ENCODE results near the gene SNX11. TPM values are rescaled to one million over a fixed set of nuclear protein-coding genes. Genes with fewer than 3 reads are reported as not detected.

Gene SNX11
- polyA plus RNA-seq, 3 donors, result 17.1 to 19.2 (median 18.0) TPM

GRCh38 chr17:48128400-48128799 lies 20.8 kb downstream of the SNX11 start:
- DNase-seq (ENCODE audit: low read depth in 3 of 3, low spot score in 2 of 3), result no peak

DNA sequence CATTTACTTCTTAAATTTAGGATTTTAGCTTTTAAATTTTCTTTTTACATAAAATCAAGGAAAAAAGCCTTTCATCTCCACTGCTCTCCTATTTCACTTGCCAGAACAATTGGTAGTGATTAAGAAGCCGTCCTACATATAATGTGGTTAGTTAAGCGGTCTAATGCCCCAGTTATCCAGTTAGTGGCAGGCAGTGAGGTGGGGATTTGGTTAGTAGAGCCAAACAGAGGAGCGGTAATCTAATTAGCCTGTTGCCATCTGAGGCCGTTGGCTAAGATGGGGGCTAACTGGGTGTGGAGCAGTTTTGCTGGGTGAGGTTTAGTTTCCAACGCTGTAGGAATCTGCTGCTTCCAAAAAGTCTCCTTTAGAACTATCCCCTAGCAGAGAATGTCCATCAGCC lies 22.4 kb downstream of the SNX11 start:
- no peak for DNase-seq (ENCODE audit: low read depth in 3 of 3, low spot score in 2 of 3)

DNA sequence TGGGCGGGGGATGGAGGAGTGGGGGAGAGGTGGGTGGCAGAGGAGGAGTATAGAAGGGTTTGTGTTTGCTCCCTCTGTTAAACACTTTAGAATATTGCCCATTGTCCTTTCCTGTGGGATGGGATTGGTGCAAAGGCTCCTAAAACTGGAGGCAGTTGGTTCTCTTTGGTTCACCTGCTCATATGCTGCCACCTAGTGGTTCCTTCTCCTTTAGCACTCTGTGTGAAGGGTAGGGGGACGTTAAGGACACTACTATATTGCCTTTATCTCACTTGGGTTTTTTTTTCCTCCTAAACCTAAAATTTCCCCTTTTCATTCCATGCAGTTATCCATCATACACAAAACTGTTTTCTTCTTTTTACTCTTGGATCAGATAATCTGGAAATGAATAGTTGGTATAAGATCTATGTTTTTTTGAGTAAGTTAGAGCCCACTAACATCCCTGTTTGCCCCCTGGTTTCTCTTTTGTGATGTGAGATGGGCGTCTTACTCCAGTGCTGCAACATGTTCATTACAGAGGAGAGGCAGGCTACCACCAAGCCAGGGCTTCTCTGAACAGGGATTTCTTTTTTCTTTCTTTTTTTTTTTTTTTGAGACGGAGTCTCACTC lies 23.8 kb downstream of the SNX11 start:
- DNase-seq (ENCODE audit: low read depth in 3 of 3, low spot score in 2 of 3), result peak in 2 of 3 donors; percentile 65 to 69

DNA sequence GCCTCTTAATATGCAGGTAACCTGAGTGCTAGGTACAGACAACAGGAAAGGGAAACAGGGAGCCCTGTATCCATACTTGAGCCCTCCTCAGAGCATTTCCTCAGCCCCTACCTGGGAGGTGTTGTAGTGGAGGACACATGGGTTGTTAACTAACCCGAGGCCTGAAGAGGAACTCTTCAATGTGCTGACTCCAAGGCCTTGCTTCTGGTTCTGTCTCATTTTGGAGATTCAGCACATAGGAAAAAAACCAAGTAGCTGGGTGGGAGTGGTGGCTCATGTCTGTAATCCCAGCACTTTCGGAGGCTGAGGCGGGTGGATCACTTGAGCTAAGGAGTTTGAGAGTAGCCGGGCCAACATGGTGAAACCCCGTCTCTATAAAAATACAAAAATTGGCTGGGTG lies 24.8 kb downstream of the SNX11 start:
- DNase-seq (ENCODE audit: low read depth in 3 of 3, low spot score in 2 of 3), result no peak

DNA sequence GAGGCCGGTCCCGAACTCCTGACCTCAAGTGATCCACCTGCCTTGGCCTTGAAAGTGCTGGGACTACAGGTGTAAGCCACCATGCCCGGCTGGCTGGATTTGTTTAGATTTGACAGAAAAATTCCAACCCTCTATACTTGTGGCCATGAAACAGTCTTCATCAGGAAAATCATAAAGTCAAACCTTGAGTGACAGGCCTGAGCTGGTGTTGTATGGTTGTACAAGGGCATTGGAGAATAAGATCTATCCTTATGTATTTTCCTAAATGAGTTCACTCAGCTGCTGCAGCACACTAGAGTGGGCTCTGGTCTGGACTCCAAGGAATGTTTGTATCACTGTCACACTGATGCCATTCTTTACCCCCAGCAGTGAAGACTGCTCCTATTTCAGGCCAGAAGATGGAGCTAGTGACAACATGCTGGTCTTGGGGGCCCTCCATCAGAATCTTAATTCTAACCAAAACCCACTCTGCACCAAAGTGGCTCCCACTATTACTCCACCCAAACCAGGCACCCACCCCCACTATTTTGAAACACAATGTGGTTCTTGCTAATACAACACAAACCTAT lies 27.4 kb downstream of the SNX11 start:
- DNase-seq (ENCODE audit: low read depth in 3 of 3, low spot score in 2 of 3), result no peak

DNA sequence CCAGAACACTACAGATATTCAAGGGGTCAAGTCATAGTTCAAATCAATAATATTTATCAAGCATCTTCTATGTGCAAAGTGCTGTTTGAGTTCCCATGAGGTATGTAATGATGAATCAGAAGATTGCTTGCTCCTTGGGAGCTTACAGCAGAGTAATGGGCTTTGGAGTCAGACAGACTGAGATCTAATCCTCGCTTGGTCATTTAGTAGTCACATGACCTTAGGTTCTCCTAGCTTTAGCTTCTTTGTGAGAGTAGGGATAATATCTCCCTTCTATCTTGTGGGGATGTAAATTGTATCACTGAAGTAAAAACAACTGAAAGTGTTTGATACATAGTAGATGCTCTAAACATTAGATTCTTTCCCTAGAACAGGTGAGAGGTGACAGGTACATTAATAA lies 30.1 kb downstream of the SNX11 start:
- no peak for DNase-seq (ENCODE audit: low read depth in 3 of 3, low spot score in 2 of 3)

DNA sequence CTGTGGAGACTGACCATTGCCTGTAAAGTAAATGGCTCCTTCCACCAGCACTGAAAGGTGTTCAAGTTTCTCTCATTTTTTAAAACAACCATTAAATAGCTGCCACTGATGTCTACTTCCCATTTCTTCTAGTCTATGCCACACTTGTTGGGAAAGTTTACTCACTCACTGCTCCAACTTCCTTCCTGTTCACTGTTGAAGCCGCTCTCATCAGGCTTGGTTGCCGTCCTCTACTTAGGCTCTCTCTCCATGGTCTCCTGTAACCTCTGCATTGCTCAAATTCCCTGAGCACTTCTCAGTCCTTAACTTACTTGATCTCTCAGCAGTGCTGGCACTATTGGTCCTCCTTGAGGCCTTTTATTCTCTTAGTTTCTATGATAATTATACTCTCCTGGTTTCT lies 32.4 kb downstream of the SNX11 start:
- DNase-seq (ENCODE audit: low read depth in 3 of 3, low spot score in 2 of 3), result no peak

DNA sequence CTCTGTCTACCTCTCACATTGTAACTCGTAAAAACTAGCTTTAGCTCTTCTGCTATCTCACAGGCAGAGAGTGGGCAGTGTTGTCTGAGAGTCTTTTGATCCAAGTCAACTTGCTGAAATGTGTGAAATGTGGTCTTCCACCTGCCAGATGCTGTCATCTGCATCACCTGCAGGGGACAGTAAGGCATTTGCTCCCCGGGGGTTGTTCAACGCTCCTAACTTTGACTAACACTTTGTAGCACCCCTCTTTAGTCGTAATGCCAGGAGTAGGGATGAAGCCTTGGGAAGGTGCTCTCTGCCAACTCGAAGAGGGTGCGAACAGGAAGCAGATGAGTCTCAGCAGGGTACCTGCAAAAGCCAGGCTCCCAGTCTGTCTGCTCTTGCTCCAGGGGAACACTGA lies 36.1 kb downstream of the SNX11 start:
- no peak for DNase-seq (ENCODE audit: low read depth in 3 of 3, low spot score in 2 of 3)

- no peak for DNase-seq (ENCODE audit: low read depth in 3 of 3, low spot score in 2 of 3)
Measured at GRCh38 chr17:48144231-48144630, 36.7 kb downstream of the SNX11 start.

DNA sequence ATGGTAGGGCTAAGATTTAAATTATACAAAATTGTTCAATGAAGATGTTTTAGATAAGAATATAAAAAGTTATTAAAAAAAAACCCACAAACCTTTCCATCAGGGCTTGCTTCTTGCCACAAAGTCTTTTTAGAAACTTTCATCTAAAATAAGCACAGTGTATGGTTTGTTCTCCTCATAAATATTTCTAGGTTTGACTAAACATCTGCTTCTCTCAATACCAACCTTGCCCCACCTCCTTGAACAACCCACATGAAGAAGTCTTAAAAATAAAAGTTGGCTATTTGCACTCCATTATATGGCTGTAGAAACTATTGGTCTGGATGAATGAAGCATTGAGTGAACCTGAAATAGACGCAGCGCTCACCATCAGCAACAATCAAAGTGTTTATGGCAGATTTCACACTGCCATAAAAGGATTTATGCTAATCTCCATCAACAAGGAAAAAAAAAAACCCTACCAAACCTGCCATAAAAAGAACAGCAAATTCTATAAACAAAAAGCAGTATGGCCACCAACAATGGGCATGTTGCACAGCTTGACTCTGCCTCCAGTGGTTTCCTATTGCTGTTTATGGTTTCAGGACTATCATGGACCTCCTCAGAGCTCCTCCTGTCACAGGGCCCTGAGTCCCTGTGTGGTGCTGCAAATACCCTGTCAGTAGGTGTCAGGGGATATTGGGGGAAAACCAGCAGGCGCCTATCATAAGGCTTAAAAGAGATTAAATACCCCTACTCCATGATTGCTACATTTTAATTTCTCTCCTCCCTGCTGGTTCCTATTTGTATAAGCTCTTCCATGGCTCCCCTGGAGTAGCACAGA lies 37.6 kb downstream of the SNX11 start:
- no peak for DNase-seq (ENCODE audit: low read depth in 3 of 3, low spot score in 2 of 3)

DNA sequence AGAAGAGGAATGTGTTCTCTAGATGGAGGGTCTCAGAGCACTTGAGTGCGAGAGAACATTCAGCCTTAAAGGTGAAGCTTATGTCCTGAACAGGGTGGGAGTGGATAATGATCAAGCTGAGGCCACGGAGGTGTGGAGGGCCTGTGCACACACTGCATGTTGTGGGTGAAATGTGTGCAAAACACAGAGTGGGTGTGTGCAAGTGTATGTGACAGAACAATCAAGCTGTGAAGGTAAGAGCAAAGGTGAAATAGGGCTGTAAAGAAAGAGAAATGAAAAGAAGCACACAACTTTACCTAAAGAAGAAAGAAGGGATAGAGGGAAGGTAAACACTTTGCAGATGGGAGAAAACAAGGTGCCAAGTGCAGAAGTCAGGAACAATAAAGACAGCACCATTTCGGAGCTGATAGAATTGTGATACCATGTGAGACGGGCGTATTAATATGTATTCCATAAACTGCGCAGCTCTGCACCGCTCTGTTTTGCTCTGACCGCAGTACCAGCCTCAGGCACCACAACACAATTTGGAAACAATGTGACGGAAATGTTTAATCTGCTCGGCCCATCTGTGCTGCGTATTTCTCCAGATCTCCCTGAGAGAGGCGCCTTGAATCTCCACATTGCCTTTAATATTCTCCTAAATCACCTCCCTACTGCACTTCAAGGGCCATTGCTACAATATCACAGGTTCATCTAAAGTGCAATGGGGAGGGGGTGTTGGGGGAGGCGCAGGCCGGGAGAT lies 40.6 kb downstream of the SNX11 start:
- DNase-seq (ENCODE audit: low read depth in 3 of 3, low spot score in 2 of 3), result no peak

GRCh38 chr17:48148854-48149786 lies 41.6 kb downstream of the SNX11 start:
- DNase-seq (ENCODE audit: low read depth in 3 of 3, low spot score in 2 of 3), result no peak

DNA sequence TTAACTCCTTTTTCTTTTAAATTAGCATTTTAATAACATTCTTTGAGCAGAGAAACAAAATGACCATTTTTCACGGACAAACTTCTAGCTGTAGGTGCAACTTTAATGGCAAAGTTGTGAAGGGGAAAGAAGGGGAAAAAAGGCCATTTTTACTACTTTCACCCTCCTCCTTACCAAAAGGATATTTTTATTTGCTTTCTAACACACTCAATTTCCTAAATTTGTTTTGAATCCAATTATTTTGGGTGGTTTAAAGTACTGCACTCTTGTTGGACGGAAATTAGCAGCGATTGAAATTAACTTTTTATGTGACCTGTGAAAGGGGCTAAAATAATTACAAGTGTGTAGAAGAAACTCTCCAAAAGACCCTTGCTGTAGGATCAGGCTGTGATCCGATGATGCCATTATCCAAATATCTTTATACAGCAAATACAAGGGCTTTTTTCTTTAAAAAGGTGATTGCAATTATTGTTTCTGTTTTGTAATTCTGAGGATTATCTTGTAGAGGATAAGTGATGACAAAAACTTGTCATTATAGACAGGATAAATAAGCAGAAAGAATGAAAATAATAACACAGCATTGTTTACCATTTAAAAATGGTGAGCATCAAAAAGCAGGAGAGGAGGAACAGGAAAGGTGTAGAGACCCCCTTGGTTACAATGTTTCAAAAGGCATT lies 42.4 kb downstream of the SNX11 start:
- no peak for DNase-seq (ENCODE audit: low read depth in 3 of 3, low spot score in 2 of 3)

DNA sequence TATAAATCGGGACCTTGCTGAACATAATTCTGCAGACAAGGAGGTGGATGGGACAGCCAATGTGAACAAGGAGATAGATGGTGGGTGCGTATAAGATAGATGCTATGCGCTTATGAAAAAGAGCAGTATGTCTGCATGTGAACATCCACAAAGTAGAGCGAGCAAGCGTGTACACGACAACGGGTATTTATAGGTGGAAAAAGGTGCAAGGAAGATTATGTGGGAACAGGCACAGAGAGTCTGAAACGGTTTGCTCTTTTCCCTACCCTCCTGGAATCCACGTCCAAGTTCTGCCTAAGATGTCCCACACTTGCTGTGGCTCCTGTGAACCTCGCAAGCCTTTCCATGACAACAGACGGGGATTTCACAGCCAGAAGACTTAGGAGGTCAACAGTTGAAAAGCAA lies 43.0 kb downstream of the SNX11 start:
- DNase-seq (ENCODE audit: low read depth in 3 of 3, low spot score in 2 of 3), result no peak

DNA sequence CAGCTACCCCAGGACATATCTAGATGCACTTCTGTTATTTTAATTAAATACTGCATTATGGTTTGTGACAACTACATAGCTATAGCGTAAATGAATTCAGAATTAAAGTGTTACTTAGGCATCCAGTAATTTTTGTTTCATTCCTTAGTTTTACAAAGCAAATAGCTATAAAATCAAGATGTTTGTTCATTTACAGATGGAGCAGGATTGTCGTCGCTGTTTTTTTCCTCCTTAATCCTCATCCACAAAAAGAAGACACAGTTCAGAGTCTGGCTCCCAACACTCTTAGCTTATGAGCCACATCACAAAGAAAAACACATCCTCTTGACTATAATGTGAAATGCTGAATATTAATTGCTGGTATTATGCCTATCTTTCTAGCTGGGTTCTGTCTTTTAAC lies 43.7 kb downstream of the SNX11 start:
- no peak for DNase-seq (ENCODE audit: low read depth in 3 of 3, low spot score in 2 of 3)

DNA sequence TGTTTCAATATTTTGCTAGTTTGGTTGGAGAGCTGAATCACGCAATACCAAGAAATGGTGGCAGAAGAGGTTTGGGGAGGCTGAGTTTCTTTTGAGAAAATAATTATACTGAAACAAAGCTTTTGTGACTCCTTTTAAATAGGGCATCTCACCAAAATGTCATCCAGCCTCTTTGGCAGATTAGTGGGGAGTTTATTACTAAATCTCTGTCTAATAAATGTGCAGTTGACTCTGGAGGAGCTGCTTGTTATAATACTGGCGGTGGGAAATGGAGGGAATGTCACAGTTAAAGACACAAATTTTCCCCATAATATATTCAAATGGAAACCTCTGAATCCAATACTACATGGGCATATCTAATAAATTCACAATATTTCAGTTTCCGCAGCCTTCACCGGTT lies 44.7 kb downstream of the SNX11 start:
- no peak for DNase-seq (ENCODE audit: low read depth in 3 of 3, low spot score in 2 of 3)

GRCh38 chr17:48153691-48154358 lies 46.3 kb downstream of the SNX11 start:
- DNase-seq (ENCODE audit: low read depth in 3 of 3, low spot score in 2 of 3), result no peak

- no peak for DNase-seq (ENCODE audit: low read depth in 3 of 3, low spot score in 2 of 3)
Measured at GRCh38 chr17:48155889-48156611, 48.5 kb downstream of the SNX11 start.

DNA sequence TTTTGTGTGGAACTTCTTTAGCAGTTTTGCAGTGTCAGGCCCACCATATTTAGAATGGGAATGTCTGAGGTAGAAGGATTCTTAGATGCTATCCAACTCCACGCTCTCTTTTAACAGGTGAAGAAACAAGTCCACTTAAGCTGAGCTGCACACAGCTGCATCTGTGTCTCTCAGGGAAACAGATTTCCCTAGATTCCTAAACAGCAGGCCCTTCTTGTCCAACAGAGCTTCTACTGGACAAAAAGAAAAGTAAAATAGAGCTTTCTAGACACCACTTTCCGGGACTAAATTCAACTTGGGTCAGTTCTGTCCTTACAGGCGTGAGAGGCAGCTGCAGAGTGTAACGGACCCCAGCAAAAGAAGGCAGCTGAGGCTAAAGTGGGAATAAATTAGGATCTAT lies 51.7 kb downstream of the SNX11 start:
- no peak for DNase-seq (ENCODE audit: low read depth in 3 of 3, low spot score in 2 of 3)

All from right renal cortex interstitium (tissue), 3 donors.